T-helper 2 cell (primary cell): Measurements from ENCODE around the gene IBSP.

Source experiments
- DNase-seq, 5 experiments: peaks; one replicate each; pipeline versions ENCODE4 v3.0.0 to v3.0.0-alpha.2; 2012 to 2022

Gene IBSP

GRCh38 chr4:87838890-87839591 is 39.7 kb downstream of the IBSP start:
- peak in 1 of 5 experiments; percentile 28 for DNase-seq

- no peak for DNase-seq
Measured at GRCh38 chr4:87839592-87839946, 40.2 kb downstream of the IBSP start.

DNA sequence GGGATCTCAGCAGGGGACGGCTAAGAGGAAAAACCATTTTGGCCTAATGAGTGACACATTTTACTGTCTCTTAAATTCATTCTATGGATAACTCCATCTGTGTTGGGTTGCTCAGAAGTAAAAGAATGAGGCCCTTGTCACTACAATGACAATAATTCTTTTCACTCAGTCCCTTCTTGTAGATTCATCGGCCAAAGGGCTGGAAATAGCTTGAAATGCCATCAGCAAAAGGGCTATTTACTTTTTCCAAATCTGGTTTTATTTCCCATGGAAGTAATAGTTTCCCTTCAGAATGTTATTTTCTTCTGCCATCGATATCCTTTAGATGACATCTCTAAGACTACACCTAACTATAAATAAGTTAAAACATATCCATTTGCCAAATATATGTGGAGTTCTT is 40.8 kb downstream of the IBSP start:
- DNase-seq = no peak

DNA sequence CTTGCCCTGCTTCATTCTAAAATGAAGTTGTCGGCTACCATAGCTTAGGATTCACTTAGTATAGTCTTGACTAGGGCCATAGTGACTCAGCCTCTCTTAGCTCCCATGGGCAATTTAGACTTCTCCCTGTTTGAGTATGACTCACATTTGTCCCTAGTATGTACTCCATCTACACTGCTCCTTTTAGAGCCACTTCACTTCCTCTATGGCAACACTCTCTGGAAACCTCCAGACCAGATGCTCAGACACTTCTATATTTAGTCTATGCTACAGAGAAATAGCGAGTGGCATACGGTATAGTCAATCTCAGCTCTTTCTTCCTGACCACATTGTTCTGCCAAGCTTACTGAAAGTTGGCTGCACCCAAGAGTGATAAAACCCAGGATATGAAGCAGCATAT is 44.6 kb downstream of the IBSP start:
- DNase-seq = no peak

DNA sequence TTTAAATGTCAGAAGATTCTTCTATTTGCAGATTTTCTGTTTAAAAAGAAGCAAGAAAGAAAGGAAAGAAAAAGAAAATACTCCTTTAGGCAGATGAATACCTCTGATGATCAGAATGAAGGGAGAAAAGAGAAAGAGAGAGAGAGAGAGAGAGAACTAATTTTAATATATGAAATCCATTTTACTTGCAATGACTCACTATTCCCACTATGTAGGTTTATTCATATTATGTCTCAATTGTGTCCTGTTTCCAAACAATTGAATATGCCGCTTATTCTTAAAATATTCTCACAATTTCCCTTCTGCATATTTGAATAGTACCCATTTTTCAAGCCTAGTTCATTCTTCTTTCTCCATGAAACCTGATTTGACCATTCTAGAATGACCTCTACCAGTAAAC is 45.1 kb downstream of the IBSP start:
- DNase-seq = no peak

- DNase-seq = no peak
Measured at GRCh38 chr4:87846226-87846625, 46.9 kb downstream of the IBSP start.

DNA sequence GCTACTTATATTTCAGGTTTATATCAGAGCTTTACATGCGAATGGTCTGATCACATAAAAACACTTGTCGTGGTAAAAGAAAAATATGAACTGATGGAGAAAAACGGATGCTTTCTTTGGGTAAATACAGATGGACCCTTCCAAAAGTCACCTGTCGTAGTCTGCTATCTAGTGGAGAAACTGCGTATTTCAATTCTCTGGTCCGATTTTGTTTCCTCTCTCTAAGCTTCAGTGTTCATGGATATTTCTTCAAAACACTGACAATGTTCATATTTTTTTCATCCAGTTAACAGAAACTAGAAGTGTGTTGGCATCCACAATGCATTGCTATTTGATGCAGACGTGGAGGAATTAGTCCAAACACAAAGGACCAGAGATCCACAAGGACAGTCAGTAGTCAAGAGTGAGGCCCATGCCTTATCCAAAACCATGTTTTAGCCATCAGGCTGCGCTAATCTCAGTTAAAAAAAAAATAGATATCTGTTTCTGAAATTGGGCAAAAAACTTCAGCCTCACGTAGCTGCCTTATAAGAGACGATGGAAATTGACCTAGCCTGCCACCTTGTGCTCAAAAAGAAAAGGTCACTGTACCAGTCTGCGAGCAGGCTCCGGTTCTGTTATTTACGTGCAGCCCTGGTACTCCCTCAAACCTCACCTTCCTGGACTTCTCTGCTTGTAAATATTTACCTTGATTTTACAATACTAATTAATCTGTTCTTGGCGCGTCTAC is 49.4 kb downstream of the IBSP start:
- peak in 2 of 5 experiments; percentile 0 to 65 for DNase-seq

GRCh38 chr4:87849612-87850011 is 50.3 kb downstream of the IBSP start:
- peak in 2 of 5 experiments; percentile 2 to 41 for DNase-seq

DNA sequence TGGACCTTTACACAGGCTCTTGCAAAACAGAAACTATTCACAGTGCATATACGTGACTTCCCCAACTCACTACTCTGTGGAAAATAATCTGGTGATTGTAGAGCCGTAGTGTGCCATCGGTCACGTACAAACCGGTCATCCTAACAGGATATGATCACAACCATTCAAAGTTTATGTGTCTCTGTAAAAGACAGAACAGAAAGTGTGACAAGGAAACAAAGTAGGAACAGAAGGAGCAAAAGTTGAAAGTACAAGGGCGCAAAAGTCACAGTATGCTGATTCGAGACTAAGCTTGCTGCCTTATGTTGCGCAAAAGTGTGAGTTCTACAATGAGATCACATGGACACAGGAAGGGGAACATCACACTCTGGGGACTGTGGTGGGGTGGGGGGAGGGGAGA is 52.0 kb downstream of the IBSP start:
- no peak for DNase-seq

GRCh38 chr4:87851953-87852352 is 52.6 kb downstream of the IBSP start:
- no peak for DNase-seq

DNA sequence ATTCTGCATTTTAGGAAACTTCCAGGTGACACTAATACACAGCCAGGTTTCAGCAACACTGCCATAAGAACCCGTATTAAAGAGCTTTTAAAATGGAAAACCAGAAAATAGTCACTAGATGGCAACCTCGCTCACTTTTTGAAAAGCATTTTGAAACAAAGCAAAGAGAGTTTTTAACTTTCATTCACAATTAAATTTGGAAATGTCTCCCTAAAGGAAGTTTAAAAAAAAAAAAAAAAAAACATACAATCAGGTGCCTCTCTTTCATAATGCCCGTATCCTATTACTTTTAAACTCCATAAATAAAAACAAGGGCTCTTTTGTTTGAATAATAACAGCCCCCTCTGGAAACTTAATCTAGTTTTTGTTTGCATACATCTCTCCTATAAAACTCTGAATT is 53.8 kb downstream of the IBSP start:
- DNase-seq = peak in 1 of 5 experiments; percentile 16

- no peak for DNase-seq
Measured at GRCh38 chr4:87853891-87854290, 54.5 kb downstream of the IBSP start.

- no peak for DNase-seq
Measured at GRCh38 chr4:87855559-87855958, 56.2 kb downstream of the IBSP start.

DNA sequence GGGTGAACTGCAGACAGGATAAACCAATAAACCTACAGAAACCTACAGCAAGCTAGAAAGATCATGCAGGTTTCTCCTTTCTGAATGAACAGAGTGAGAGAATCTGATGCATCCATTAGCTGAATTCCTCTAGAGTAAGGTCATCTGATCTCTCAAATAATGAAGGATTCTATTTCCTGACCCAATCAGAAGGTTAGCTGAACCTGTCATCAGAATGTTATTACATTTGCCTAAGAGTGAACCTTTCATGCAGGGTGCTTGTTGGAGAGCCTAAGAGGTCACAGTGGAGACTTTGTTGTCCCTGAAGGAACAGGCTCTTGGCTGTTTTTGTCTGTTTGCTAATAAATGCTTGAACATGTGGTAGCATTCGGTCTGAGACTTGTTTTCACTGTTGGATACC is 57.5 kb downstream of the IBSP start:
- DNase-seq = no peak

DNA sequence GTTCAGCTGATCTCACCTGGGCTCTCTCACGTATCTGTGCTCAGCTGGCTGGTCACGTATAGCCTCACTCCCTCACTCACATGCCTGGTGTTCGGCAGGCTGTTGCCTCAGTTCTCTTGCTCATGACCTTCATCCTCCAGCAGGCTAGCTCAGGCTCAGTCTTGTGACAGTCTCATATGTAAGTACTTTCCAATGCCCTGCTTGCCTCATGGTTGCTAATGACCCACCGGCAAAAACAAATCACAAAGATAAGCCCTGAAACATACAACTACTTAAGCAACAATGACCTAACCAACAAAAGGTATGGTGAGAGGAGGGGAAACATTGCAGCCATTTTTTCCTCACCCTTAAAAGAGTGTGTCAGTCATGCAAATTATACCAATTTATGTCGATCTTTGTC is 58.4 kb downstream of the IBSP start:
- no peak for DNase-seq
